CD4-positive, alpha-beta T cell treated with Interleukin-1 beta for 1 hour (primary cell): ENCODE measurements around the gene NADSYN1.
"Not testable (repeated sequence)": the region's sequence is repeated elsewhere in the genome, so short reads cannot be mapped to it uniquely, and the experiment has no call there.

Experiments
- DNase-seq, 2 donors: peaks; one replicate each; pipeline ENCODE4 v3.0.0-alpha.2; 2020 to 2022

NADSYN1 gene

DNA sequence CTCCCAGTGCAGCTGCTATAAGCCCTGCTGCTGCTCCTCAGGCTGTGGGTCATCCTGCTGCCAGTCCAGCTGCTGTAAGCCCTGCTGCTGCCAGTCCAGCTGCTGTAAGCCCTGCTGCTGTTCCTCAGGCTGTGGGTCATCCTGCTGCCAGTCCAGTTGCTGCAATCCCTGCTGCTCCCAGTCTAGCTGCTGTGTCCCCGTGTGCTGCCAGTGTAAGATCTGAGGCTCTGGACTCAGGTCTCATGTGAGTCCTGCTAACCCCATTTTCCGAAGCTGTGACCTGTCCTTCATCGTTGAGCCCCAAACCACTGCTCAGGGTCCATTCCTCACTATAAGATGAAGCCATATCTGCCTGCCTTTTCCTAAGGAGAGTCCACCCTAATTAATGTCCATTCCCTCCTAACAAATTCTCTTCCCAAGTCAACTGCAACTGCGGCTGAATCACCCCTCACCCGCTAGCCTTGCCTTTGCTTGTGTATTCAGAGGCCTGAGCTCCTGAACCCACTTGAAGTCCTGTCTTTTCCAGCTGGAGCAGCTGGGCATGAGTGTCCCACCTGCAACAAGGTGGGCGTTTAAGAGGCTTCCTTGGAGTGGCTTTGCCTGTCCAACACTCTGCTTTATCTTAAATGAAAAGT, 74.7 kb downstream of the NADSYN1 start:
- no peak for DNase-seq

DNA sequence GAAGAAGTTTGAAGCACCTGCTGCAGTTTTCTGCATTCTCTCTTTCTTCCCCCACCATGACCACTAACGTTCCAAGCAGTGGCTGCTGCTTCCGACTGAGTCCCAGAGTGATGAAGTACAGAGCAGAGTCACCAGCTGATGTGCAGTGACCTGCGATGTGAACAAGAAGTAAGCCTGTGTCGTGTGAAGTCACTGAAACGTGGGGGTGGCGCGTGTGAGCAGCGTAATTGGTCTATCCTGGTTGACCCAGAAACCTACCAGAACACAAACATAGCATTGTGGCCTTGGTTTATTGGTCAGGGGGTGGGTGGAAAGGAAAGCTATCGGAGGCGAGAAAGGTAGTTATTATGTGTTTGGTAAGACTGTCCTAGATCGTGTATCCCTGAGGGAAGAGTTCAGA, 77.6 kb downstream of the NADSYN1 start:
- no peak for DNase-seq

DNA sequence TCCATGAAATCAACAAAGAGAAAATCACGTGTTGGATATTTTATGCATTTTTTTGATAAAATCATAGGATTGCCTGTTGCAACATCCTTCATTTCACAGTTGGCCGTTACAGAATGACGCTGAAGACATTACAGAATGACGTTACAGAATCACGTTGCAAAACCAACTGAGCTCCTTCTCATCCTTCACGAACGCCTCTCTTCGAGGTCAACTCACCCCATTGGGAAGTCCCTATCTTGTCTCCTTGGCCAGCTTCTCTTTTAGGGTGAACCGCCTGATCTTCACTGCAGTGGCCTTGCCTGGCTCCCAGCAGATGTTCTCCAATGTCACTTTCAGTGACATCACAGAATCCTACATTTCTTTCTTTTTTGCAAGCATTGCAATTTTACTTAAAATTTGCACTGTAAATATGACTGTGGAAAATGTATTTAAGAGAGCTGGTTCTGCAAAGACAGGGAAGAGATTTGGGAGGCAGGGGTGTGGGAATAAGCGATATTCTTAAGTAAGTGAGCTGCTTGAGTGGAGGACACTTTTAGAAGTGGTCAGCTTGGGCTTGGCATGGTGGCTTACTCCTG, 79.1 kb downstream of the NADSYN1 start:
- DNase-seq: no peak

DNA sequence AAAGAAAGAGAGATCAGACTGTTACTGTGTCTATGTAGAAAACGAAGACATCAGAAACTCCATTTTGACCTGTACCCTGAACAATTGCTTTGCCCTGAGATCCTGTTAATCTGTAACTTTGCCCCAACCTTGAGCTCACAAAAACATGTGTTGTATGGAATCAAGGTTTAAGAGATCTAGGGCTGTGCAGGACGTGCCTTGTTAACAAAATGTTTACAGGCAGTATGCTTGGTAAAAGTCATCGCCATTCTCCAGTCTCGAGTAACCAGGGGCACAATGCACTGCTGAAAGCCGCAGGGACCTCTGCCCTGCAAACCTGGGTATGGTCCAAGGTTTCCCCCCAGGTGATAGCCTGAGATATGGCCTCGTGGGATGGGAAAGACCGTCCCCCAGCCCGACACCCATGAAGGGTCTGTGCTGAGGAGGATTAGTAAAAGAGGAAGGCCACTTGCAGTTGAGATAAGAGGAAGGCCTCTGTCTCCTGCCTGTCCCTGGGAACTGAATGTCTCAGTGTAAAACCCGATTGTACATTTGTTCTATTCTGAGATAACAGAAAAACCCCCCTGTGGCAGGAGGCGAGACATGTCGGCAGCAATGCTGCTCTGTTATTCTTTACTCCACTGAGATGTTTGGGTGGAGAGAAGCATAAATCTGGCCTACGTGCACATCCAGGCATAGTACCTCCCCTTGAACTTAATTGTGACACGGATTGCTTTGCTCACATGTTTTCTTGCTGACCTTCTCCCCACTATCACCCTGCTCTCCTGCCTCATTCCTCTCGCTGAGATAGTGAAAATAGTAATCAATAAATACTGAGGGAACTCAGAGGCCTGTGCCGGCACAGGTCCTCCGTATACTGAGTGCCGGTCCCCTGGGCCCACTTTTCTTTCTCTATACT, 82.0 kb downstream of the NADSYN1 start:
- not testable (repeated sequence) for DNase-seq

DNA sequence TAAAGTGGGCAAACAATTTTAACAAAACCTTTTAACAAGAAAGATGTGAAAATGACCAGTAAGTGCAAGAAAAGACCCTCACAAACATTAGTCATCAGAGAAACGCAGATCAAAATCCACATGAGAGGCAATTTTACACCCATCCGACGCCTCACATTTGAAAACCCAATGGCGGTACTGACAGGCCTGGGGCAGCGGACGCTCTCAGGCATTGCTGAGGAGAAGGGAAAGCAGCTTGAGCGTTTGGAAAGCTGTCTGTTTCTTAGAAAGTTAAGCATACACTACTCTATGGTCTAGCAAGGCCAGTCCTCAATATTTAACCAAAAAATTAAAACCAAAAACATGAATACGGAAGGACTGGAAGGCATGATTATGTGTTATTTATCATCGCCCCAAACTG, 82.8 kb downstream of the NADSYN1 start:
- DNase-seq: no peak

DNA sequence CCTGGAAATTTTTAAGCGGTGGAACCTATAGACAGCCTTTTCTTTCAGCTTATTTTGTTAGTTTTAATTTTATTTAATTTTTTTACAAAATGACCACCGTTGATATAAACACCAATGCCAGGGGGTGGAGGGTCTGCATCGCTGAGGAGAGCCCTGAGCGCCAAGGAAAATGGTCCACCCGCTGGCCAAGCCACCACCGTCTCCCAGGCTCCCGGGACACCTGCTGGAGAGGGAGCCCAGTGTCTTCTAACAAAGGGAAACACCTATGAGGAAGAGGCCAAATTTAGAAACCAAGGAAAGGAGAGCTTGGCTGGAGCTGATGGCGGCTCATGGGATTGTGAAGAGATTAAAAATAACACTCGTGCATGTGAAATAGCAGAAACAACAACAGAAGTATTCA, 84.5 kb downstream of the NADSYN1 start:
- no peak for DNase-seq

DNA sequence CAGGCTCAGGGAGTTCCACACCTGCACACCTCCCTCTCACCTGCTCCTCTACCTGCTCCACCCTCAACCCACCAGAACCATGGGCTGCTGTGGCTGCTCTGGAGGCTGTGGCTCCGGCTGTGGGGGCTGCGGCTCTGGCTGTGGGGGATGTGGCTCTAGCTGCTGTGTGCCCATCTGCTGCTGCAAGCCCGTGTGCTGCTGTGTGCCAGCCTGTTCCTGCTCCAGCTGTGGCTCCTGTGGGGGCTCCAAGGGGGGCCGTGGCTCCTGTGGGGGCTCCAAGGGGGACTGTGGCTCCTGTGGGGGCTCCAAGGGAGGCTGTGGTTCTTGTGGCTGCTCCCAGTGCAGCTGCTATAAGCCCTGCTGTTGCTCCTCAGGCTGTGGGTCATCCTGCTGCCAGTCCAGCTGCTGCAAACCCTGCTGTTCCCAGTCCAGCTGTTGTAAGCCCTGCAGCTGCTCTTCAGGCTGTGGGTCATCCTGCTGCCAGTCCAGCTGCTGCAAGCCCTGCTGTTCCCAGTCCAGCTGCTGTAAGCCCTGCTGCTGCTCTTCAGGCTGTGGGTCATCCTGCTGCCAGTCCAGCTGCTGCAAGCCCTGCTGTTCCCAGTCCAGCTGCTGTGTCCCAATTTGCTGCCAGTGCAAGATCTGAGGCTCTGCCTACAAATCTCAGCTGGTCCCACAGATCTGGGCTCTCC, 85.1 kb downstream of the NADSYN1 start, which contains the start of gene KRTAP5-8:
KRTAP5-8 (plus strand) TSS at position 49 of the 689 bp plus-strand sequence; CDS start at position 80, 31 bp downstream.
- DNase-seq: not testable (repeated sequence)

DNA sequence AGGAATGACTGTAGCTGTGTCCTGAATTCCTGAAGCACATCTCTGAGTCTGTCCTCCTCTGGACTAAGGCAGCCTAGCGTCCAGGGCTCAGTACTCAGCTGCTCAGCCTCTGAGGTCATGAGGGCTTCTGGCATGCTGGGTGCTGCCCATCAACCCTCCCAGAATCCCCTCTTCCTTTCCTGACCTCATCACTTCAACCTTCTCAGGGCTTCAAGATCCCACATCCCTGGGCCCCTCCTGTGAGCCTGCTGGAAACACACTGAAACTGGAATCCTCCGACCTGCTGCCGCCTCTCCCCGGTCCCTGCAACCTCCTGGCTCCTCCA, 85.6 kb downstream of the NADSYN1 start:
- DNase-seq: no peak

DNA sequence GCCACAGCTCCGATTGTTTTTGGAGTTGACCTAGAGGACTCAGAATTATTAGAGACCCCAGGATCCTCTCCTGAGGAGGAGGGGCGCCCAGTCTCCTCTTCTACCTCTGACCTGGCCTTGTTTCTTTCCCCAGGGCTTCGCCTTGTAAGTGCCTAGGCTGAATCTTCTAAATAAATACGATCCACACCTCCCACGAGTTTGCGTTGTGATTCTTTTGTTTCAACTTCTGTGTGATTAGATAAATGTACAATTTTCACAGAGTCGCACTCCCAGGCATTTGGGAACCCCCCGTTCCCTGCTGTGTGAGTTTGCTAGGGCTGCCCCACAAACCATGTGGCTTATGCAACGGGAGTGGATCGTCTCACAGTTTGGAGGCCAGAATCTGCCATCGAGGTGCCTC, 86.0 kb downstream of the NADSYN1 start:
- DNase-seq: no peak

DNA sequence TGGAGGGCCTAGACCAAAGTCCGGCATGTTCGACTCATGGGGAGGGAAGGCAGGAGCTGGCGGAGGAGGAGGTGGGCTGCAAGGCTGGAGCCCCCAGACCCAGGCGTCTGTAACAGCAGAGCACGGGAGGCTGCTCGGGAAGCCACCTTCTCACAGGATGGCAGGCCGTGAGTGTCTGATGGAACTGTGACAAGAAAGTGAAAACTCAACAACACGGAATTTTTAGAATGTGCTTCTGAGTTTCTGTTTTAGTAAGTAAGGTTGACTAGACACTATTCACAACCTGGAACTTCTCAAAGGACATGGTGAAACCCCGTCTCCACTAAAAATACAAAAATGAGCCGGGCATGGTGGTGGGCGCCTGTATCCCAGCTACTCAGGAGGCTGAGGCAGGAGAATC, 87.0 kb downstream of the NADSYN1 start:
- not testable (repeated sequence) for DNase-seq

DNA sequence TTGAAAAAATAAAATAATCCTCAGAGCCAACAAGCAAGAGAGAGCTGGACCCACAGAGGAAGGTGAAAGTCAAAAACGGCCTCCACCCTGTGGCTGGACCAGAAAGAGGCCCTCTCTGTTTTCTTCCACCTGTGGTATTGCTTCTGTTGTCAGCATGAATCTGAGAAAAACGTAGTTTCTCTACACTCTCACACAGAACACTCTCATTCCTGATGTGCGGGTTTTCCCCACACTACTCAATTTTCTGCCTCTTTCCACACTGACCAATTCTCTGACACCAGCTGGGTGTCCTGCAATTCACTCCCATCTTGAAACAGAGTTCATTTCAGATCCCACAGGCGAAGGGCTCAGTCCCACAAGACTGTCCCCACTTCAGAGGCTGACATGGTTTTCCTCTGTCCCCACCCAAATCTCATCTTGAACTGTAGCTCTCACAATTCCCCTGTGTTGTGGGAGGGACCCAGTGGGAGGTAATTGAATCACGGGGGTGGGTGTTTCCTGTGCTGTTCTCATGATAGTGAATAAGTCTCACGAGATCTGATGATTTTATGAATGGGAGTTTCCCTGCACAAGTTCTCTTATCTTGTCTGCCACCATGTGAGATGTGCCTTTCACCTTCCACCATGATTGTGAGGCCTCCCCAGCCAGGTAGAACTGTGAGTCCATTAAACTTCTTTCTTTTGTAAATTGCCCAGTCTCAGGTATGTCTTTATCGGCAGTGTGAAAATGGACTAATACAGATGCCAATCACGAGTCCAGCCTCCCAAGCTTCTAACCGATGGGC, 87.7 kb downstream of the NADSYN1 start:
- DNase-seq: not testable (repeated sequence)

DNA sequence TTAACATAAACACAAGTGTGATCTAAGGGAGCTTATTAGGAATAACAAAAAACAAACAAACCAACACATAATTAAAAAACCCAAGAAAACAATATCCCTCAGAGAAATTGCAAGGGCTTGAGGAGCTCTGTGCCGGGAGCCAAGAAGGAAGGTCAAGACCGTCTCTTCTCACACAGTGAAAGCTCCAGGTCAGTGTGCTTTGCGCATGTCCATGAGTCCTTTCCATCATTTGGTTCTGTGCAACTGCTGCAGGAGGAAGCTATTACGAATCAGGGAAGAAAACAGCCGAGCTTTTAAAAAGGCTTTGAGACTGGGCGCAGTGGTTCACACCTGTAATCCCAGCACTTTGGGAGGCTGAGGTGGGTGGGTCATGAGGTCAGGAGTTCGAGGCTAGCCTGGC, 89.4 kb downstream of the NADSYN1 start:
- DNase-seq: no peak

DNA sequence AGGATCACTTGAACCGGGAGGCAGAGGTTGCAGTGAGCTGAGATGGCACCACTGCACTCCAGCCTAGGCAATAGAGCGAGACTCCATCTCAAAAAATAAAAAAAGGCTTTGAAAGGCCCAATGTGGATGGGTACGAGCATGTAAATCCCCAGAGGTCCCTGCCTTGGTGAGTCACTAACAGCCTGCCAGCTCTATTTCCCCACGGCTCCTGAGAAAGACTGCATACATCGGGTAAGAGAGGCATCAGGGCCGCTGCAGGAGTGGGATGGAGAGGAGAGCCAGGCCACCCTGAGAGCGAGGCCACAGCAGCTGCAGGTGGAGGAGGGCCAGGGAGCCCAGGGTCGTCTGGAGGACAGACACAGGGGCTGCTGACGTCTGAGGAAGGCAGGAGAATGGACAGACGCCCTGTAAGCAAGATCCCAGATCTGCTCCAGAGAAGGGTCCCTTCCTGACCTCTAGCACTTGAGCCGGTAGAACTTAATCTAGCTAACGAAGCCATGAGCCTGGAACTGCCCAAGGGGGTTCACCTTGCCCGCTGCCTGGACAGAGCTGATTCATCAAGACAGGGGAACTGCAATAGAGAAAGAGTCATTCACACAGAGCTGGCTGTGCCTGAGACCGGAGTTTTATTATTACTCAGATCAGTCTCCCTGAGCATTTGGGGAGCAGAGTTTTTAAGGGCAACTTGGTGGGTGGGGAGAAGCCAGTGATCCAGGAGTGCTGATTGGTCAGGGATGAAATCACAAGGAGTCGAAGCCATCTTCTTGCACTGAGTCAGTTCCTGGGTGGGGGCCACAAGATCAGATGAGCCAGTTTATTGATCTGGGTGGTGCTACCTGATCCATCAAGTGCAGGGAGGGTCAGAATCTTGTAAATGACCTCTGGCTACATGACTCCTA, 90.1 kb downstream of the NADSYN1 start:
- DNase-seq: no peak

DNA sequence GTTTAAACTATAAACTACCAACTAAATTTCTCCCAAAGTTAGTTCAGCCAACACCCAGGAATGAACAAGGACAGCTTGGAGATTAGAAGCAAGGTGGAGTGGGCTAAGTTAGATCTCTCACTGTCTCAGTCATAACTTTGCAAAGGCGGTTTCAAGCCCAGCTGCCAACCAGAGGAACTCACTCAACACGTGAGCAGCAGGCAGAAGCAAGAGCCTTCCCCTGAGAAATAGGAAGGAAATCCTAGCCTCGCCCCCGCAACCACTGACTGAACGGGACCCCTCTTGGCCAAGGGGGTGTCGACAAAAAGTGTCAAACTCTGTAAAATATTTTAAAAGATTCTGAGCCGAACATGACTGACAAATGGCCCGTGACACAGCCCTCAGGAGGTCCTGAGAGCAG, 90.9 kb downstream of the NADSYN1 start:
- no peak for DNase-seq

DNA sequence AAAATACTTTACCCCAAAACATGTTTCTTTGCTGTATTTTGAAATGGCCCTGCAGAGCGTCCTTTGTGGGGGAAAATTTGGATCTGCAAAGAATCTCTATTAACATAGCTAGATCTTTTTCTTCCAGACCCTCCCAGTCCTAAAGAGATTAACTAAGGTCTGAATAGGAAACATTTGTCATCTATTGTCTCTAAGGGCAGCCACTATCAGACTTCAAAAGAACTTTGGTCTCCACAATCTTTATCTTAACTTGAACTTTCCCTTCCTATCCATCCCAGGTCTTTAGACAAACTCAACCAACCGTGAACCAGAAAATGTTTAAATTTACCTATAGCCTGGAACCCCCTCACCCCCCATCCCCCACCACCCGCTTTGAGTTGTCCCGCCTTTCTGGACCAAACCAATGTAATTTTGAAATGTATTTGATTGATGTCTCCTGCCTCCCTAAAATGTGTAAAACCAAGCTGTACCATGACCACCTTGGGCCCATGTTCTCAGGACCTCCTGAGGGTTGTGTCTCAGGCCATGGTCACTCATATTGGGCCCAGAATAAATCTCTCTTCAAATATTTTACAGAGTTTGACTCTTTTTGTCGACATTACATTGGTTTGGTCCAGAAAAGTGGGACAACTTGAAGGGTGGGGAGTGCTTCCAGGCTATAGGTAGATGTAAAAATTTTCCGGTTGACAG, 91.7 kb downstream of the NADSYN1 start:
- DNase-seq: no peak

DNA sequence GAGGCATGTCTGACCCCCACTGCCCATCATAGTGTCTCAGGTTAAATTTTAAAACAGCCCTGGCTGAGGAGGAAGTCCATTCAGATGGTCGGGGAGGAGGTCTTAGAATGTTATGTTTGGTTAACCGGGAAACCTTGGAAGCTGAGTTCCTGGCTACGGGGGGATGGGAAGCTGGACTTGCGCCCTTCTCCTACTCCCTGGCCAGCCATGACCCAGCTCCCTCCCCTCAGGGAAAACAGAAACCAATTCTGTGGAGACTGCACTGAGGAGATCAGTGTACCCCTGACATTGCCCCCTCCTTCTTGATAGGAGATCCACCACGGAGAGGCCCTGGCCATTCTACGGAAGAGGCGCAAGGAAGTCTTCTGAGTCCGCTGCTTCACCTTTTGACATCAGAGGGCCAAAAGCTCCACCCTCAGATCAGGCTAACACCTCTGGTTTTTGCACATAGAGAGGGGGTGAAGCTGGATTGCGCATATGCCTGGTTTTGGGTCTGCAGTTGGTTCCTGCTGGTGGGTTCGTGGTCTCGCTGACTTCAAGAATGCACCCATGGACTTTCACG, 92.5 kb downstream of the NADSYN1 start:
- DNase-seq: no peak

DNA sequence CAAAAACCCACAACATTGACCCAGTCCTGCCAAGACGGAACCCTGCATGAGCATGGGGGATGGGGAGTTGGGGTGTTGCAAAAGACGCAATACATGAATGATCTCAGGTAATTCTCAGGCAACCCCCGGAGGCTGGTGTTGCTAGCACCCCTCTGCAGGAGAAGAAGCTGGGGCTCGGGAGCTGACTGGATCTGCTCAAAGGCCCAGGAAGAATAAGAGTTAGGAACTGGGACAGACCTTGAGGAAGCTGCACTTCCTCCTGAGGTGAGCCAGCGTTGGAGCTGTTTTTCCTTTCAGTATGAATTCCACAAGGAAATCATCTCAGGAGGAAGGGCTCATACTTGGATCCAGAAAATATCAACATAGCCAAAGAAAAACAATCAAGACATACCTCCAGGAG, 95.1 kb downstream of the NADSYN1 start, which contains the start of gene KRTAP5-9:
KRTAP5-9 (plus strand) TSS at position 301 of the 400 bp plus-strand sequence. CDS start 238 bp downstream, outside the sequence.
- no peak for DNase-seq

DNA sequence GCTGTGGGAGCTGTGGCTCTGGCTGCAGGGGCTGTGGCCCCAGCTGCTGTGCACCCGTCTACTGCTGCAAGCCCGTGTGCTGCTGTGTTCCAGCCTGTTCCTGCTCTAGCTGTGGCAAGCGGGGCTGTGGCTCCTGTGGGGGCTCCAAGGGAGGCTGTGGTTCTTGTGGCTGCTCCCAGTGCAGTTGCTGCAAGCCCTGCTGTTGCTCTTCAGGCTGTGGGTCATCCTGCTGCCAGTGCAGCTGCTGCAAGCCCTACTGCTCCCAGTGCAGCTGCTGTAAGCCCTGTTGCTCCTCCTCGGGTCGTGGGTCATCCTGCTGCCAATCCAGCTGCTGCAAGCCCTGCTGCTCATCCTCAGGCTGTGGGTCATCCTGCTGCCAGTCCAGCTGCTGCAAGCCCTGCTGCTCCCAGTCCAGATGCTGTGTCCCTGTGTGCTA, 95.7 kb downstream of the NADSYN1 start:
- DNase-seq: no peak
